Motor neuron (in vitro differentiated cells): Measurements from ENCODE around the gene DUS4L. TPM values are rescaled to one million over a fixed set of nuclear protein-coding genes. Genes with fewer than 3 reads are reported as not detected.

Experiments used
- ATAC-seq, 8 experiments: fragments of 200-7000 bp; cut with Tn5 transposase; replicated peaks in 6 of 8; 2 replicates each; pipeline ENCODE4 v1.8.0; 2021; ENCODE audit warnings: mild to moderate bottlenecking in 8 of 8, moderate library complexity in 8 of 8
- H3K27ac ChIP-seq, 2 donors: fragments of 250-450 bp; sonication (Bioruptor Pico); 2 replicates each; pipeline ENCODE4 v1.9.0; 2021; ENCODE audit warnings: antibody characterized with exemption in 2 of 2, mild to moderate bottlenecking in 2 of 2, moderate library complexity in 1 of 2
- H3K4me1 ChIP-seq, 2 donors: fragments of 250-450 bp; sonication (Bioruptor Pico); replicated peaks in 1 of 2; 2 replicates each; pipeline ENCODE4 v1.6.1; 2021; ENCODE audit warnings: antibody characterized with exemption in 2 of 2, mild to moderate bottlenecking in 2 of 2, moderate library complexity in 1 of 2
- H3K4me3 ChIP-seq, 5 donors: fragments of 250-450 bp; sonication (Bioruptor Pico); 2 replicates each; pipeline ENCODE4 v1.9.0; 2021; ENCODE audit warnings: antibody characterized with exemption in 5 of 5, mild to moderate bottlenecking in 5 of 5, moderate library complexity in 4 of 5
- WGBS, 10 experiments: fragments of 450-650 bp; shearing (Covaris generic); methylation state at CpG; one replicate each; pipeline ENCODE4 v1.0.0; 2022; 5-methylcytosine and 5-hydroxymethylcytosine counted together
- in situ Hi-C, 9 experiments: fragments of 400-800 bp; cut with MboI; loops; one replicate each; pipeline ENCODE4 v1.15.0; 2021; ENCODE audit warnings: low sequenced_read_pairs in 9 of 9, low pct_unique_long_range_greater_than_20kb in 2 of 9; ENCODE audit not compliant: unreplicated experiment in 9 of 9
- total RNA-seq, 8 experiments: library from RNA; unstranded; fragments of 300-600 nt; gene quantifications; 2 replicates each; pipeline versions ENCODE4 v1.2.3 to v1.2.4, GENCODE V29; 2022

Gene DUS4L
- total RNA-seq, 8 experiments from 2014 or later = 5.9 to 14.2 (median 10.7) TPM

DNA sequence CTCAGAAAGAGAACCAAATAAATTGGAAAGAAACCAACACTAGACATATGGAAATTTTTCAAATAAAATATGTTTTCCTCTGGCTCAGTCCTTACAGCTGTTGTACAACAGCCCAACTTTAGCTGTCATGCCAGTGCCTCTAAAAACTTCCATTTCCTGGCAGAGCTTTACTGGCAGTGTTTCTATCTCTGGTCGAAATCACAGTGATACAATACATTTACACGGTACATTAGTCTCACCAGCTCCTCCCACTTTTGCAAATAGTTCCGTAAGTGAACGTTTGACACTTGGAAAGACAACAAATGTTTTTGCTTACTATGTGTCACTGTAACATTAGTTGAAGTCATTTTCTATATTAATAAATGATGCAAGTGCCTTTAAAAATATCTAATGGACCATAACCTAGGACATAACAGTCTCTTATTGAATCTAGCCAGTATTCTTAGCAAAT is 46.1 kb downstream of the DUS4L start:
- 47 to 93% (median 76%) methylated on average over 2 to 4 of the region's 4 CpGs; no CpG with 5 or more reads in 1 of the 10 experiments for WGBS, 10 experiments
- ATAC-seq = no peak
- Histone ChIP-seq H3K4me3 (no peak overlapping the region), H3K27ac (no peak overlapping the region), H3K4me1 (no peaks in the 10 kb centered on the region)
- in situ Hi-C loops = no loop called here

DNA sequence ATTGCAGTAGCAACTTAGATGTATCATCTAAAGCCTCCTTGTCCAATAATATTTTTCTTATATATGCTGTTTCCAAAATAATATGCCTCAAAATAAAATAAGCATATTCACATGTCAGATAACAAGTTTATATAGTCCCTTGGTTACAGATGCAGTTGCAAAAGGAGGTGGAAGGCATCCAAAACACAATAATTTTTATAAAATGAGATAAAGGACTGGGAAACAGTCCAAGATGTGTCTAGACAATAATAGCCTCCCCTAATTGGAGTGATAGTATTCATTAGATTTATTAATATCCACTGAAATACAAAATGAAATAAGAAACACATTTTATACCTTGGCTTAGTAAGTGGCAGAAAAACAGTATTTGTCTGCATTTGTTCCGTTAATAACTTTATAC is 46.6 kb downstream of the DUS4L start:
- Histone ChIP-seq H3K4me1 (no peaks in the 10 kb centered on the region), H3K27ac (no peak overlapping the region), H3K4me3 (no peak overlapping the region)
- WGBS, 10 experiments = 83 to 100% (median 100%) methylated on average over 1 of the region's 1 CpG; no CpG with 5 or more reads in 2 of the 10 experiments
- ATAC-seq = no peak
- in situ Hi-C loops = no loop called here

DNA sequence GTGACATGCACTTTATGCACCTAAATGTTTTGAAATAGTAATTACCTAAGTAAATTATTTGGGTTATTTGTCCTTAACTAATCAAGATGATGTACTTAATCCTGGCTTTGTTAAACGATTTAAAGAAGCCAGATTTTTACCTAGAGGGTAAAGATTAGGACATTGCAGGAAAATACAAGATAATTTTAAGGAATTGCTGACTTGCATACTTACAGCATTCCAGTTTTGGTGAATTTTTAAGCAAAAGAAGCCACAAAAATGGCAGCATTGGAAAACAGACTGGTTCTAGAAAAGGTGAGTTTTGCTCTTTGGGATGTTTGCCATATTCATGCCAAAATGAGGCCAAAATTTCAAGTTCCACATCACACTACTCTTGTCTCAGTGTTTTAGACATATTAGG is 49.7 kb downstream of the DUS4L start:
- Histone ChIP-seq H3K4me3 (no peak overlapping the region), H3K27ac (no peak overlapping the region), H3K4me1 (no peaks in the 10 kb centered on the region)
- in situ Hi-C loops = no loop called here
- whole genome bisulfite sequencing, 10 experiments = 40 to 100% (median 80%) methylated on average over 1 of the region's 1 CpG; no CpG with 5 or more reads in 1 of the 10 experiments
- no peak for ATAC-seq

DNA sequence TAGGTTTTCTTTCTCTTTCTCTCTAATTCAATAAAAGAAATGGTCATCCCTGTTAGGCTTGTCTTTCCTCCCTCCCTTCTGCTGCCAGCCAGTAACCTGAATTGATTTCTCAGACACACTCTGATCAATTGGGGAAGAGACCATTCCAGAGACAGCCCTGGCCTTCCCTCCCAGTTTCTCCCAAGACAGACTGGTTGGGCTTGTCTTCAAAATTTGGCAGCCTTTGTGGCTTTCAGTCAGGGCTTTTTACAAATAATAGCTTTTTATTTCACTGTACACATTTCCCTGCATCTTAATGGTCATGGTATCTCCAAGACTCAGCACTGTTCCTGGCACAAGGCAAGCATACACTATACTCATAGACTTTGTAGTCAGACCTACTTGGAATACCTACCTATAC is 50.2 kb downstream of the DUS4L start:
- H3K27ac ChIP-seq = no peak overlapping the region
- in situ Hi-C loops = no loop called here
- ATAC-seq = no peak
- no peaks in the 10 kb centered on the region for H3K4me1 ChIP-seq
- no peak overlapping the region for H3K4me3 ChIP-seq

DNA sequence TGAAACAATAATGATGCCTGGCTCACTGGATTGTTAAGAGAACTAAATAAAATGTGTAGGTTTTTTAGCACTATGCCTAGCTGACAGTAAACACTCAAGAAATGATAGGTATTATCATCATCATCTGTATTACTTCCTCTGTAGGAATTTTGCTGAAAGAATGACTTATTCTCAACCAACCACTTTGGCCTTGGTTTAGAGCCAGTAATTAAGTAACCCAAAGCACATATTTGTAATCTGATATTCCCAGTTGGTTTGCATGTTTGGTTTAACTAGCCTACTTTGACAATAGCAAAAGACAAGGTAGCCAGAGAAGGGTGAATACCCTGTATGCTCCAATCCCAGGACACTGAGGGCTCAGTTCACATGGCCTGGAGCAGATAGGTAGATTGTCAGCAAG is 50.7 kb downstream of the DUS4L start:
- in situ Hi-C loops = no loop called here
- no peak for ATAC-seq
- no peak overlapping the region for H3K27ac ChIP-seq

DNA sequence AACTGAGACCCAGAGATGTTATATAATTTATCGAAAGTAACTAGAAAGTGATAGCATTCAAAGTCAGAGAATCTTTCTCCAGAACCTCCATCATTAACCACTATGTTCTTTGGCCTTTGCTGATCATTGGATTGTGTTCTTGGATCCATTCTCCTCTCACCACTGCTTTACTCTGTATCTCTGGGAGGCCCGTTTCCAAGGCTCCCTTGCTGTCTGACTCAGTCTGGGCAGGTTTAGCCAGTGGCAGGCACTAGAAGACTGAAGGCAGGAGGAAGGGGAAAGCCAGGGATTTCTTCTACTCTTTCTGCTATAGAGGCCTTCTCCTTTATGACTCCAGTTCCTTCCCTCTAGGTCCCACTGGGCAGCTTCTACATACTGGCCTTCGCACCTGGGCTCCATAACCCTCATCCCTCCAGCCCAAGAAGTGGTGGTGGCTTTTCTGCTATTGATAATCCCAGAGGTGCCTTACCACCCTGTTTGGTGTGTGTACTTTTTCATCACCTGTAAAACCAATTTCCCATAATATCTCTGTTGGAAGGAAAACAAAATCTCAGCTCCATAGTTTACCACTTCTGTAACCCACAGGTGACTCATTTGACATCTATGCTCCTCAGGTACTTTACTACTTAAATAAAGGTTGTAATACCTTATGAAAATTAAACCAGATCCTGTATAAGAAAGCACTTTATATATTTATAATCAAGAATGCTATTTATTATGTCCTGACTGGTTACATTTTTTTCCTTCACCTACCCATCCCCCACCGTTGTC is 52.3 kb downstream of the DUS4L start:
- in situ Hi-C loops = no loop called here
- Histone ChIP-seq H3K4me3 (no peak overlapping the region), H3K4me1 (no peaks in the 10 kb centered on the region), H3K27ac (no peak overlapping the region)
- 40 to 100% (median 93%) methylated on average over 1 to 4 of the region's 4 CpGs; no CpG with 5 or more reads in 2 of the 10 experiments for WGBS, 10 experiments
- ATAC-seq = no peak

More for the DNA sequence above, 50.7 kb downstream of the DUS4L start:
- Histone ChIP-seq H3K4me1 (no peaks in the 10 kb centered on the region), H3K4me3 (no peak overlapping the region)

DNA sequence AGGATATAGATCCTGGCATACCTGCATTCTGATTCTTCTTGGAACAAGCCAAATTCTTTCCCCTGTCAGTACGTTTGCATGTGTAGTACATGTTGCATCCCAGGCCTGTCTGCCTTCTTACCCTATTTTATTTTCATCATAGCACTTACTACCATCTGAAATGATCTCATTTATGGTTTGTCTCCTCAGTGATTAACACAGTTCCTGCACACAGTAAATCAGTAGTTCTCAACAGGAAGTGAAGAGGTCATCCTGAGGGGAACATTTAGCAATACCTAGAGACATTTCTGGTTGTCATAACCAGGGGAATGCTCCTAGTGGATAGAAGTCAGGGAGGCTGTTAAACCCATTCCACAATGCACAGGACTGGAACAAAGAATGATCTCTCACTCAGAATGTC is 58.7 kb downstream of the DUS4L start:
- in situ Hi-C loops = no loop called here
- peak in 5 of 8 experiments; percentile 50 to 82 (median 64) for ATAC-seq
- 10 to 83% (median 58%) methylated on average over 1 of the region's 1 CpG; no CpG with 5 or more reads in 4 of the 10 experiments for WGBS, 10 experiments
- no peak overlapping the region for H3K27ac ChIP-seq
- H3K4me3 ChIP-seq = no peak overlapping the region
- no peaks in the 10 kb centered on the region for H3K4me1 ChIP-seq

DNA sequence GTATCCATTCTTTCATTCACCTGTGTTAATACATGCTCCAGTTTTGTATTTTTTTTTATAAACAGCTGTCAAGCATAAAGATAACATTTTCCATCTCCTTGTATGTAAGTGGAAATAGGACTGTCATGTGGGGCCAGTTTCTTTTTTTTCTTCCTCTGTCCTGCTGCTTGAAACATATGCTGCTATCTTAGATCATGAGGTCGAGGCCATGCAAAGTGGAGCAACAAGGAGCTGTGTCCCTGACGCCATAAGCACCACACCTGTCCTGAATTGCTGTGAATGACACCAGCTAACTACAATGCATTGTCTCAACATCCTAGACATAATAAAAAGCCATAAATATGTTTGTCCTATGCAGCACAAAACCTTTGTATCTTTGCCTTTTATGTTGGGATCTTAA is 59.1 kb downstream of the DUS4L start:
- no peaks in the 10 kb centered on the region for H3K4me1 ChIP-seq
- in situ Hi-C loops = no loop called here
- WGBS, 10 experiments = 25 to 100% (median 72%) methylated on average over 1 to 2 of the region's 2 CpGs; no CpG with 5 or more reads in 3 of the 10 experiments
- no peak for ATAC-seq
- no peak overlapping the region for H3K27ac ChIP-seq
- H3K4me3 ChIP-seq = no peak overlapping the region

DNA sequence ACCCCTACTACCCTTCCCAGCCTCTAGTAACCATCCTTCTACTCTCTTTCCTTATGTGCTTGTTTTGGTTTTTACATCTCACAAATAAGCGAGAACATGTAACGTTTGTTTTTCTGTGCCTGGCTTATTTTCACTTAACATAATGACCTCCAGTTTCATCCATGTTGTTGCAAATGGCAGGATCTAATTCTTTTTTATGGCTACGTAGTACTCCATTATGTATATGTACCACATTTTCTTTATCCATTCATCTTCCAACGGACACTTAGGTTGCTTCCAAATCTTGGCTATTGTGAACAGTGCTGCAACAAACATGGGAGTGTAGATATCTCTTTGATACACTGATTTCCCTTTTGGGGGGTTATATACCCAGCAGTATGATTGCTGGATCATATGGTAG is 63.2 kb downstream of the DUS4L start:
- 80 to 100% (median 97%) methylated on average over 1 to 4 of the region's 4 CpGs for WGBS, 10 experiments
- no peak for ATAC-seq
- in situ Hi-C loops = no loop called here
- Histone ChIP-seq H3K4me1 (no peaks in the 10 kb centered on the region), H3K4me3 (no peak overlapping the region), H3K27ac (no peak overlapping the region)

Other genes starting within 250 kb of the DUS4L start
- gene GPR22, start 93.9 kb upstream of the DUS4L start, total RNA-seq = 1 to 10 TPM; 1.2 to 5.5 (median 4.0) TPM
- 10 to 100 TPM; 21.6 to 53.2 (median 35.0) TPM for gene COG5, start 51 bp upstream of the DUS4L start, total RNA-seq
- gene BCAP29, start 16.3 kb downstream of the DUS4L start, total RNA-seq = 10 to 100 TPM; 16.5 to 54.0 (median 28.9) TPM
- under 1 TPM in 5 of 8 experiments, not detected in 3; 0.05 to 0.63 (median 0.47) TPM for gene SLC26A4, start 96.9 kb downstream of the DUS4L start, total RNA-seq
- 10 to 100 TPM; 18.3 to 27.6 (median 24.5) TPM for gene CBLL1, start 180.2 kb downstream of the DUS4L start, total RNA-seq
- under 1 TPM in 3 of 8 experiments, not detected in 5; 0.05 to 0.21 (median 0.17) TPM for gene SLC26A3, start 239.3 kb downstream of the DUS4L start, total RNA-seq